Mononuclear cell (primary cell): ENCODE results near the gene IRAG1. TPM values are rescaled to one million over a fixed set of nuclear protein-coding genes. Genes with fewer than 3 reads are reported as not detected.

Experiments
- H3K27me3 ChIP-seq: 2 replicates; pipeline ENCODE4 v1.6.0; 2011; ENCODE audit warnings: low read length, control low read depth; ENCODE audit not compliant: insufficient read depth
- H3K4me1 ChIP-seq: 2 replicates; pipeline ENCODE4 v1.5.1; 2011; ENCODE audit warnings: mild to moderate bottlenecking, low read length, control low read depth; ENCODE audit not compliant: insufficient read depth
- H3K4me3 ChIP-seq: 2 replicates; pipeline ENCODE4 v1.5.1; 2011; ENCODE audit warnings: mild to moderate bottlenecking, low read length, moderate library complexity
- H3K9me3 ChIP-seq: 2 replicates; pipeline ENCODE4 v1.5.1; 2011; ENCODE audit warnings: low read depth, mild to moderate bottlenecking, control low read depth, low read length
- total RNA-seq: library from RNA; depleted of rRNA; stranded (reverse); fragments of >200 nt; gene quantifications from one replicate; pipeline ENCODE4 v1.2.3, GENCODE V29; 2012

The IRAG1 gene
- total RNA-seq, 1 donor, result 0.52 TPM

- no peaks in the 10 kb centered on the region for H3K27me3 ChIP-seq
- no peak overlapping the region for H3K4me3 ChIP-seq
- no peaks in the 10 kb centered on the region for H3K9me3 ChIP-seq
- H3K4me1 ChIP-seq, result peaks cover 16% of the 10 kb centered on the region
Observed at GRCh38 chr11:10663365-10663764, 30.2 kb downstream of the IRAG1 start.

- Histone ChIP-seq H3K9me3 (no peaks in the 10 kb centered on the region), H3K4me1 (peaks cover 46% of the 10 kb centered on the region), H3K27me3 (no peaks in the 10 kb centered on the region), H3K4me3 (no peak overlapping the region)
Observed at GRCh38 chr11:10660323-10660722, 33.2 kb downstream of the IRAG1 start.

GRCh38 chr11:10659339-10660216 is 34.0 kb downstream of the IRAG1 start:
- peaks cover 53% of the 10 kb centered on the region for H3K4me1 ChIP-seq
- no peaks in the 10 kb centered on the region for H3K27me3 ChIP-seq
- H3K9me3 ChIP-seq, result no peaks in the 10 kb centered on the region
- H3K4me3 ChIP-seq, result no peak overlapping the region

GRCh38 chr11:10658621-10659338 is 34.8 kb downstream of the IRAG1 start:
- H3K27me3 ChIP-seq, result no peaks in the 10 kb centered on the region
- H3K4me1 ChIP-seq, result peaks cover 61% of the 10 kb centered on the region
- H3K4me3 ChIP-seq, result no peak overlapping the region

GRCh38 chr11:10657308-10658271 is 36.0 kb downstream of the IRAG1 start:
- Histone ChIP-seq H3K9me3 (no peaks in the 10 kb centered on the region), H3K4me3 (no peak overlapping the region)

More at GRCh38 chr11:10658621-10659338, 34.8 kb downstream of the IRAG1 start:
- no peaks in the 10 kb centered on the region for H3K9me3 ChIP-seq

GRCh38 chr11:10655943-10656576 is 37.5 kb downstream of the IRAG1 start:
- Histone ChIP-seq H3K4me3 (no peak overlapping the region), H3K9me3 (no peaks in the 10 kb centered on the region), H3K4me1 (peaks cover 75% of the 10 kb centered on the region), H3K27me3 (no peaks in the 10 kb centered on the region)

More at GRCh38 chr11:10657308-10658271, 36.0 kb downstream of the IRAG1 start:
- Histone ChIP-seq H3K27me3 (no peaks in the 10 kb centered on the region), H3K4me1 (peaks cover 73% of the 10 kb centered on the region)

- peaks cover 80% of the 10 kb centered on the region for H3K4me1 ChIP-seq
- no peak overlapping the region for H3K4me3 ChIP-seq
- H3K27me3 ChIP-seq, result no peaks in the 10 kb centered on the region
- H3K9me3 ChIP-seq, result no peaks in the 10 kb centered on the region
Observed at GRCh38 chr11:10655227-10655626, 38.3 kb downstream of the IRAG1 start.

- Histone ChIP-seq H3K27me3 (no peaks in the 10 kb centered on the region), H3K9me3 (no peaks in the 10 kb centered on the region), H3K4me1 (peaks cover 79% of the 10 kb centered on the region), H3K4me3 (no peak overlapping the region)
Observed at GRCh38 chr11:10654811-10655150, 38.8 kb downstream of the IRAG1 start.

- Histone ChIP-seq H3K27me3 (no peaks in the 10 kb centered on the region), H3K4me1 (peaks cover 77% of the 10 kb centered on the region), H3K9me3 (no peaks in the 10 kb centered on the region), H3K4me3 (no peak overlapping the region)
Observed at GRCh38 chr11:10653946-10654810, 39.4 kb downstream of the IRAG1 start.

GRCh38 chr11:10653261-10653660 is 40.3 kb downstream of the IRAG1 start:
- no peak overlapping the region for H3K4me3 ChIP-seq
- H3K9me3 ChIP-seq, result no peaks in the 10 kb centered on the region
- peaks cover 68% of the 10 kb centered on the region for H3K4me1 ChIP-seq
- H3K27me3 ChIP-seq, result no peaks in the 10 kb centered on the region

- peaks cover 60% of the 10 kb centered on the region for H3K4me1 ChIP-seq
- no peak overlapping the region for H3K4me3 ChIP-seq
- no peaks in the 10 kb centered on the region for H3K27me3 ChIP-seq
- no peaks in the 10 kb centered on the region for H3K9me3 ChIP-seq
Observed at GRCh38 chr11:10651656-10652361, 41.7 kb downstream of the IRAG1 start.

- H3K9me3 ChIP-seq, result no peaks in the 10 kb centered on the region
- H3K27me3 ChIP-seq, result no peaks in the 10 kb centered on the region
- H3K4me1 ChIP-seq, result peaks cover 54% of the 10 kb centered on the region
- no peak overlapping the region for H3K4me3 ChIP-seq
Observed at GRCh38 chr11:10650630-10651029, 42.9 kb downstream of the IRAG1 start.

GRCh38 chr11:10650166-10650565 is 43.4 kb downstream of the IRAG1 start:
- Histone ChIP-seq H3K4me1 (peaks cover 50% of the 10 kb centered on the region), H3K4me3 (no peak overlapping the region), H3K9me3 (no peaks in the 10 kb centered on the region), H3K27me3 (no peaks in the 10 kb centered on the region)
